ENCODE measurements around the gene C6orf15. TPM values are rescaled to one million over a fixed set of nuclear protein-coding genes. Genes with fewer than 3 reads are reported as not detected.

The C6orf15 gene
- total RNA-seq, 1 experiment from 2014 or later, result not detected

- TF ChIP-seq EGR1 (IDR thresholded peaks at IDR 0.05; ENCODE audit: low read depth), result no peak
- no peak for TF ChIP-seq ZNF274 (IDR thresholded peaks at IDR 0.05; ENCODE audit: low read depth, low read length)
- TF ChIP-seq REST (IDR thresholded peaks at IDR 0.05; ENCODE audit: low read depth), result no peak
- TF ChIP-seq SRF (IDR thresholded peaks at IDR 0.05; ENCODE audit: low read depth), result no peak
Observed at GRCh38 chr6:31113861-31114540, 1.6 kb upstream of the C6orf15 start (continued).

- Histone ChIP-seq H3K4me2 (ENCODE audit: low read length) (no peak overlapping the region), H3K4me3 (replicated peaks in 1 of 2; ENCODE audit: low read depth in 1 of 2, low read length in 2 of 2) (no peak overlapping the region), H4K20me1 (ENCODE audit: insufficient read depth) (no peaks in the 10 kb centered on the region), H3K9me2 (ENCODE audit: insufficient read depth) (no peaks in the 10 kb centered on the region), H3K79me2 (ENCODE audit: insufficient read depth, low read length) (peaks cover 8% of the 10 kb centered on the region; the same call in 1 of the 2 replicates), H3K27ac (ENCODE audit: low read depth, low read length) (no peak overlapping the region), H2AFZ (ENCODE audit: low read depth, low read length, poor library complexity, severe bottlenecking) (no peak overlapping the region), H3K9ac (ENCODE audit: low read length) (no peak overlapping the region), H3K27me3 (ENCODE audit: insufficient read depth, low read length) (no peaks in the 10 kb centered on the region), H3K4me1 (ENCODE audit: control insufficient read depth in 1 of 2, insufficient read depth in 2 of 2, low read length in 2 of 2) (peaks cover 29 to 51% of the 10 kb centered on the region in 2 experiments), H3K9me3 (ENCODE audit: control insufficient read depth in 1 of 2, insufficient read depth in 1 of 2, low read depth in 1 of 2, low read length in 2 of 2) (no peaks in the 10 kb centered on the region), H3K36me3 (ENCODE audit: control insufficient read depth in 1 of 2, insufficient read depth in 2 of 2, low read length in 2 of 2) (no peaks in the 10 kb centered on the region)
- no peak for ATAC-seq
- DNase-seq (ENCODE audit: low read depth, low spot score), result no peak
- CTCF ChIA-PET, result no interaction called here
- TF ChIP-seq ELF1 (IDR thresholded peaks at IDR 0.05; ENCODE audit: borderline replicate concordance, low read depth), result no peak
- no peak for TF ChIP-seq EGR1 (IDR thresholded peaks at IDR 0.05; ENCODE audit: low read depth)
- TF ChIP-seq ATF3 (IDR thresholded peaks at IDR 0.05), result no peak
- TF ChIP-seq FOSL1 (IDR thresholded peaks at IDR 0.05; ENCODE audit: low read depth), result no peak
- TF ChIP-seq YY1 (IDR thresholded peaks at IDR 0.05; ENCODE audit: extremely low read depth, insufficient replicate concordance, low read depth, low read length), result no peak
- POLR2A ChIA-PET, result no interaction called here
- no TSS peak for BruUV-seq (replicated peaks)
- RAD21 ChIA-PET (ENCODE audit: low non-redundant PET in 1 of 2, low total read pairs in 2 of 2, uncharacterized antibody in 2 of 2, unreplicated experiment in 2 of 2), result no interaction called here
- intact Hi-C loops (cut with micrococcal nuclease), result no loop called here
Observed at GRCh38 chr6:31111712-31112111, 663 bp downstream of the C6orf15 start.
